Kidney (tissue), 14 donors: ENCODE results near the gene ATG9A. TPM values are rescaled to one million over a fixed set of nuclear protein-coding genes. Genes with fewer than 3 reads are reported as not detected.
"Not testable (repeated sequence)": the region's sequence is repeated elsewhere in the genome, so short reads cannot be mapped to it uniquely, and the experiment has no call there.

Experiments
- DNase-seq, 5 donors: peaks; one replicate each; pipeline ENCODE4 v3.0.0-alpha.2; 2013 to 2020
- FAIRE-seq: peaks from 2 replicates; lab custom pipeline; 2012; peaks lifted over from hg19 to GRCh38; lab: Jason Lieb, UNC
- H3K27ac ChIP-seq, 2 donors: one replicate each; pipeline ENCODE4 v1.7.0; 2013; ENCODE audit warnings: low read depth in 2 of 2, low read length in 2 of 2, inconsistent platforms in 1 of 2
- H3K27me3 ChIP-seq: one replicate; pipeline ENCODE4 v1.7.1; 2013; ENCODE audit warnings: low read length, inconsistent platforms; ENCODE audit not compliant: control insufficient read depth, insufficient read depth
- H3K36me3 ChIP-seq, 3 donors: one replicate each; pipeline versions ENCODE4 v1.7.0 to v1.7.1; 2013; ENCODE audit warnings: low read length in 3 of 3, control low read depth in 1 of 3, inconsistent platforms in 1 of 3; ENCODE audit not compliant: insufficient read depth in 3 of 3, control insufficient read depth in 2 of 3
- H3K4me1 ChIP-seq, 3 donors: one replicate each; pipeline versions ENCODE4 v1.7.0 to v1.7.1; 2013; ENCODE audit warnings: low read length in 3 of 3, inconsistent platforms in 1 of 3, low read depth in 1 of 3; ENCODE audit not compliant: control insufficient read depth in 2 of 3, insufficient read depth in 2 of 3
- H3K4me3 ChIP-seq, 3 donors: one replicate each; pipeline versions ENCODE4 v1.7.0 to v1.8.1; 2013; ENCODE audit warnings: low read length in 3 of 3, control low read depth in 1 of 3, inconsistent platforms in 1 of 3
- H3K9ac ChIP-seq, 3 donors: one replicate each; pipeline versions ENCODE4 v1.7.0 to v1.7.1; 2013; ENCODE audit warnings: low read length in 3 of 3, control low read depth in 1 of 3, inconsistent platforms in 1 of 3
- H3K9me3 ChIP-seq, 3 donors: one replicate each; pipeline versions ENCODE4 v1.7.0 to v1.7.1; 2013; ENCODE audit warnings: low read length in 3 of 3, control low read depth in 1 of 3, inconsistent platforms in 1 of 3; ENCODE audit not compliant: control insufficient read depth in 2 of 3, insufficient read depth in 1 of 3
- CTCF ChIP-seq: IDR thresholded peaks from 3 replicates; pipeline ENCODE4 v1.5.1; 2012; ENCODE audit warnings: mild to moderate bottlenecking, moderate library complexity, borderline replicate concordance; ENCODE audit not compliant: insufficient read depth; ENCODE audit errors: extremely low read depth
- intact Hi-C: fragments of 100-400 bp; cut with DNase I; formaldehyde crosslinking; loops from one replicate; pipeline ENCODE4 v1.11.1; 2022
- polyA plus RNA-seq: library from polyadenylated mRNA; stranded (reverse); fragments of 350-450 nt; fragmentation: Illumina TruSeq; extraction: RNeasy Lipid Tissue Mini Kit (QIAGEN cat#74804); gene quantifications from one replicate; pipeline ENCODE4 v1.2.3, GENCODE V29; 2014; ENCODE audit warnings: low read depth, low replicate concordance; ENCODE audit not compliant: insufficient read depth
- total RNA-seq: library from RNA; stranded (reverse); fragmentation: NEBNext Ultra II Directional; extraction: Animal tissue kit (Norgen Biotek cat#: 25700); gene quantifications from one replicate; pipeline ENCODE4 v1.2.1, GENCODE V29; 2021
- donor health status: control.
- donor health status: control.
- donor health status: control.
- donor health status: control.
- donor health status: control.
- donor health status: DM: yes; HTN: yes; CAD: no.
- donor health status: Normal renal cell carcinoma (clear cell type).

The ATG9A gene
- total and polyA plus RNA-seq, 2 donors from 2014 or later = 24.0 to 41.5 TPM

GRCh38 chr2:219204425-219205164, 24.8 kb downstream of the ATG9A start:
- peak in 1 of 5 donors; percentile 30 for DNase-seq
- Histone ChIP-seq H3K9ac (no peak overlapping the region), H3K4me3 (no peak overlapping the region), H3K4me1 (peaks cover 8 to 14% (median 9%) of the 10 kb centered on the region in 3 donors), H3K36me3 (peaks cover 0 to 15% (median 10%) of the 10 kb centered on the region in 3 donors), H3K27me3 (no peaks in the 10 kb centered on the region), H3K27ac (no peak overlapping the region), H3K9me3 (no peaks in the 10 kb centered on the region)
- FAIRE-seq = no peak
- TF ChIP-seq CTCF = no peak
- intact Hi-C loops = no loop called here

GRCh38 chr2:219201331-219201730, 28.1 kb downstream of the ATG9A start:
- H3K4me3 ChIP-seq, H3K36me3 ChIP-seq, H3K27ac ChIP-seq, H3K9ac ChIP-seq, H3K27me3 ChIP-seq, H3K4me1 ChIP-seq, intact Hi-C loops, H3K9me3 ChIP-seq, FAIRE-seq: not testable (repeated sequence)
- peak in 1 of 5 donors; percentile 58 for DNase-seq

GRCh38 chr2:219200502-219201326, 28.7 kb downstream of the ATG9A start:
- H3K4me3 ChIP-seq, DNase-seq, FAIRE-seq, H3K27me3 ChIP-seq, H3K27ac ChIP-seq, H3K9me3 ChIP-seq, H3K9ac ChIP-seq, H3K4me1 ChIP-seq, H3K36me3 ChIP-seq, intact Hi-C loops: not testable (repeated sequence)

GRCh38 chr2:219199470-219200211, 29.8 kb downstream of the ATG9A start:
- no peak for TF ChIP-seq CTCF
- Histone ChIP-seq H3K27ac (no peak overlapping the region), H3K4me1 (no peaks in the 10 kb centered on the region), H3K27me3 (no peaks in the 10 kb centered on the region), H3K9me3 (no peaks in the 10 kb centered on the region), H3K36me3 (no peaks in the 10 kb centered on the region), H3K4me3 (no peak overlapping the region), H3K9ac (no peak overlapping the region)
- FAIRE-seq = no peak
- no peak for DNase-seq
- intact Hi-C loops = no loop called here
